ENCODE data around the gene STK38L.

DNA sequence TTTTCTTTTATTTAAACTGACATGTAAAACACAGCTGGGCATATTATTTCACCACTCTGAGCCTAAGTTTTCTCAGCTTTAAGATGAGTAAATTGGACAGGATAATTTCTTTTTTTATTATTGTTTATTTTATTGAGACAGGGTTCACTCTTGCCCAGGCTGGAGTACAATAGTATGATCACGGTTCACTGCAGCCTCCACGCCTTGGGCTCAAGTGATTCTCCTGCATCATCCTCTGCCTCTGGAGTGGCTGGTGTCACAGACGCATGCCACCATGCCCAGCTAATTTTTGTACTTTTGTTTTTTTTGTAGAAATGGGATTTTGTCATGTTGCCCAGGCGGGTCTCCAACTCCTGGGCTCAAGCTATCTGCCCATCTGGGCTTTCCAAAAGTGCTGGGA is 101.3 kb downstream of the STK38L start:
- no peak for TF ChIP-seq POLR2AphosphoS5 (IDR thresholded peaks at IDR 0.05)
- TF ChIP-seq, protein P1, sequence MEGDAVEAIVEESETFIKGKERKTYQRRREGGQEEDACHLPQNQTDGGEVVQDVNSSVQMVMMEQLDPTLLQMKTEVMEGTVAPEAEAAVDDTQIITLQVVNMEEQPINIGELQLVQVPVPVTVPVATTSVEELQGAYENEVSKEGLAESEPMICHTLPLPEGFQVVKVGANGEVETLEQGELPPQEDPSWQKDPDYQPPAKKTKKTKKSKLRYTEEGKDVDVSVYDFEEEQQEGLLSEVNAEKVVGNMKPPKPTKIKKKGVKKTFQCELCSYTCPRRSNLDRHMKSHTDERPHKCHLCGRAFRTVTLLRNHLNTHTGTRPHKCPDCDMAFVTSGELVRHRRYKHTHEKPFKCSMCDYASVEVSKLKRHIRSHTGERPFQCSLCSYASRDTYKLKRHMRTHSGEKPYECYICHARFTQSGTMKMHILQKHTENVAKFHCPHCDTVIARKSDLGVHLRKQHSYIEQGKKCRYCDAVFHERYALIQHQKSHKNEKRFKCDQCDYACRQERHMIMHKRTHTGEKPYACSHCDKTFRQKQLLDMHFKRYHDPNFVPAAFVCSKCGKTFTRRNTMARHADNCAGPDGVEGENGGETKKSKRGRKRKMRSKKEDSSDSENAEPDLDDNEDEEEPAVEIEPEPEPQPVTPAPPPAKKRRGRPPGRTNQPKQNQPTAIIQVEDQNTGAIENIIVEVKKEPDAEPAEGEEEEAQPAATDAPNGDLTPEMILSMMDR (IDR thresholded peaks at IDR 0.05 in 8 of 11, conservative IDR thresholded peaks at IDR 0.05 in 3 of 11): no peak
- TF ChIP-seq POLR2A (IDR thresholded peaks at IDR 0.05): no peak

Measured in spleen (tissue), 7 donors.